Measurements from ENCODE around the gene CAMTA1. TPM values are rescaled to one million over a fixed set of nuclear protein-coding genes. Genes with fewer than 3 reads are reported as not detected.
"Not testable (repeated sequence)": the region's sequence is repeated elsewhere in the genome, so short reads cannot be mapped to it uniquely, and the experiment has no call there.

The CAMTA1 gene
- total and polyA plus RNA-seq, 4 donors, result 78.7 to 438 (median 173) TPM

- Histone ChIP-seq H3K27ac (ENCODE audit: low read depth in 1 of 2, low read length in 2 of 2) (no peak overlapping the region), H3K9me3 (ENCODE audit: control insufficient read depth, low read length) (no peaks in the 10 kb centered on the region), H3K27me3 (ENCODE audit: control insufficient read depth in 1 of 2, insufficient read depth in 2 of 2, low read length in 1 of 2) (no peaks in the 10 kb centered on the region), H3K4me3 (ENCODE audit: low read length in 2 of 2) (no peak overlapping the region), H3K4me1 (ENCODE audit: control insufficient read depth in 1 of 2, insufficient read depth in 2 of 2, low read length in 2 of 2) (no peaks in the 10 kb centered on the region), H3K36me3 (ENCODE audit: control insufficient read depth in 1 of 2, insufficient read depth in 2 of 2, low read length in 1 of 2) (no peaks in the 10 kb centered on the region)
- ATAC-seq (ENCODE audit: low FRiP score) (no peak), DNase-seq (peak; percentile 20 to 59)
- intact Hi-C loops (cut with DNase I), result no loop called here
- 92 to 93% methylated on average over 18 of the region's 18 CpGs for WGBS, 2 donors
Measured at GRCh38 chr1:7406641-7407543, 621.6 kb downstream of the CAMTA1 start.

GRCh38 chr1:7407544-7407895 lies 622.3 kb downstream of the CAMTA1 start:
- no peak for DNase-seq
- Histone ChIP-seq H3K9me3 (ENCODE audit: control insufficient read depth, low read length) (no peaks in the 10 kb centered on the region), H3K4me1 (ENCODE audit: control insufficient read depth in 1 of 2, insufficient read depth in 2 of 2, low read length in 2 of 2) (no peaks in the 10 kb centered on the region)

GRCh38 chr1:7407980-7408770 lies 622.9 kb downstream of the CAMTA1 start:
- ATAC-seq (ENCODE audit: low FRiP score) (no peak), DNase-seq (peak; percentile 34 to 55)
- Histone ChIP-seq H3K36me3 (ENCODE audit: control insufficient read depth in 1 of 2, insufficient read depth in 2 of 2, low read length in 1 of 2) (no peaks in the 10 kb centered on the region), H3K27ac (ENCODE audit: low read depth in 1 of 2, low read length in 2 of 2) (no peak overlapping the region), H3K9me3 (ENCODE audit: control insufficient read depth, low read length) (no peaks in the 10 kb centered on the region), H3K4me1 (ENCODE audit: control insufficient read depth in 1 of 2, insufficient read depth in 2 of 2, low read length in 2 of 2) (no peaks in the 10 kb centered on the region), H3K27me3 (ENCODE audit: control insufficient read depth in 1 of 2, insufficient read depth in 2 of 2, low read length in 1 of 2) (no peaks in the 10 kb centered on the region), H3K4me3 (ENCODE audit: low read length in 2 of 2) (no peak overlapping the region)
- intact Hi-C loops (cut with DNase I), result no loop called here
- 89% methylated on average over 23 of the region's 23 CpGs for WGBS, 2 donors

More at GRCh38 chr1:7407544-7407895, 622.3 kb downstream of the CAMTA1 start:
- H3K36me3 ChIP-seq (ENCODE audit: control insufficient read depth in 1 of 2, insufficient read depth in 2 of 2, low read length in 1 of 2), result no peaks in the 10 kb centered on the region
- H3K4me3 ChIP-seq (ENCODE audit: low read length in 2 of 2), result no peak overlapping the region
- H3K27ac ChIP-seq (ENCODE audit: low read depth in 1 of 2, low read length in 2 of 2), result no peak overlapping the region
- WGBS, 2 donors, result 91 to 94% methylated on average over 7 of the region's 7 CpGs
- H3K27me3 ChIP-seq (ENCODE audit: control insufficient read depth in 1 of 2, insufficient read depth in 2 of 2, low read length in 1 of 2), result no peaks in the 10 kb centered on the region
- ATAC-seq (ENCODE audit: low FRiP score), result no peak
- intact Hi-C loops (cut with DNase I), result no loop called here

GRCh38 chr1:7408771-7409150 lies 623.5 kb downstream of the CAMTA1 start:
- DNase-seq (peak in 1 of 2 donors; percentile 59), ATAC-seq (ENCODE audit: low FRiP score) (no peak)
- Histone ChIP-seq H3K4me1 (ENCODE audit: control insufficient read depth in 1 of 2, insufficient read depth in 2 of 2, low read length in 2 of 2) (no peaks in the 10 kb centered on the region), H3K36me3 (ENCODE audit: control insufficient read depth in 1 of 2, insufficient read depth in 2 of 2, low read length in 1 of 2) (no peaks in the 10 kb centered on the region), H3K4me3 (ENCODE audit: low read length in 2 of 2) (no peak overlapping the region), H3K9me3 (ENCODE audit: control insufficient read depth, low read length) (no peaks in the 10 kb centered on the region), H3K27ac (ENCODE audit: low read depth in 1 of 2, low read length in 2 of 2) (no peak overlapping the region), H3K27me3 (ENCODE audit: control insufficient read depth in 1 of 2, insufficient read depth in 2 of 2, low read length in 1 of 2) (no peaks in the 10 kb centered on the region)
- intact Hi-C loops (cut with DNase I), result no loop called here
- 92 to 93% methylated on average over 5 of the region's 5 CpGs for WGBS, 2 donors

- no peaks in the 10 kb centered on the region for H3K4me1 ChIP-seq (ENCODE audit: control insufficient read depth in 1 of 2, insufficient read depth in 2 of 2, low read length in 2 of 2)
- no peak overlapping the region for H3K4me3 ChIP-seq (ENCODE audit: low read length in 2 of 2)
- no peaks in the 10 kb centered on the region for H3K36me3 ChIP-seq (ENCODE audit: control insufficient read depth in 1 of 2, insufficient read depth in 2 of 2, low read length in 1 of 2)
- ATAC-seq (ENCODE audit: low FRiP score), result no peak
- DNase-seq, result peak; percentile 23
- intact Hi-C loops (cut with DNase I), result no loop called here
- 89 to 92% methylated on average over 8 of the region's 8 CpGs for WGBS, 2 donors
- H3K9me3 ChIP-seq (ENCODE audit: control insufficient read depth, low read length), result no peaks in the 10 kb centered on the region
- H3K27me3 ChIP-seq (ENCODE audit: control insufficient read depth in 1 of 2, insufficient read depth in 2 of 2, low read length in 1 of 2), result no peaks in the 10 kb centered on the region
- no peak overlapping the region for H3K27ac ChIP-seq (ENCODE audit: low read depth in 1 of 2, low read length in 2 of 2)
Measured at GRCh38 chr1:7409278-7409677, 624.0 kb downstream of the CAMTA1 start.

GRCh38 chr1:7410156-7410555 lies 624.9 kb downstream of the CAMTA1 start:
- no peak for ATAC-seq (ENCODE audit: low FRiP score)
- intact Hi-C loops (cut with DNase I), result no loop called here
- Histone ChIP-seq H3K27me3 (ENCODE audit: control insufficient read depth in 1 of 2, insufficient read depth in 2 of 2, low read length in 1 of 2) (no peaks in the 10 kb centered on the region), H3K4me1 (ENCODE audit: control insufficient read depth in 1 of 2, insufficient read depth in 2 of 2, low read length in 2 of 2) (no peaks in the 10 kb centered on the region), H3K4me3 (ENCODE audit: low read length in 2 of 2) (no peak overlapping the region), H3K36me3 (ENCODE audit: control insufficient read depth in 1 of 2, insufficient read depth in 2 of 2, low read length in 1 of 2) (no peaks in the 10 kb centered on the region), H3K27ac (ENCODE audit: low read depth in 1 of 2, low read length in 2 of 2) (no peak overlapping the region), H3K9me3 (ENCODE audit: control insufficient read depth, low read length) (no peaks in the 10 kb centered on the region)
- WGBS, 2 donors, result 75 to 84% methylated on average over 10 of the region's 10 CpGs
- peak; percentile 28 to 55 for DNase-seq

GRCh38 chr1:7417618-7418017 lies 632.4 kb downstream of the CAMTA1 start:
- H3K4me1 ChIP-seq (ENCODE audit: control insufficient read depth in 1 of 2, insufficient read depth in 2 of 2, low read length in 2 of 2); ATAC-seq (ENCODE audit: low FRiP score); H3K27me3 ChIP-seq (ENCODE audit: control insufficient read depth in 1 of 2, insufficient read depth in 2 of 2, low read length in 1 of 2); H3K27ac ChIP-seq (ENCODE audit: low read depth in 1 of 2, low read length in 2 of 2); H3K4me3 ChIP-seq (ENCODE audit: low read length in 2 of 2); H3K9me3 ChIP-seq (ENCODE audit: control insufficient read depth, low read length); intact Hi-C loops (cut with DNase I); H3K36me3 ChIP-seq (ENCODE audit: control insufficient read depth in 1 of 2, insufficient read depth in 2 of 2, low read length in 1 of 2): not testable (repeated sequence)
- 80 to 88% methylated on average over 12 of the region's 12 CpGs for WGBS, 2 donors
- DNase-seq, result peak in 1 of 2 donors; percentile 15

GRCh38 chr1:7418442-7419080 lies 633.3 kb downstream of the CAMTA1 start:
- ATAC-seq (ENCODE audit: low FRiP score) (no peak), DNase-seq (peak; percentile 21 to 24)
- Histone ChIP-seq H3K27ac (ENCODE audit: low read depth in 1 of 2, low read length in 2 of 2) (no peak overlapping the region), H3K27me3 (ENCODE audit: control insufficient read depth in 1 of 2, insufficient read depth in 2 of 2, low read length in 1 of 2) (no peaks in the 10 kb centered on the region), H3K4me3 (ENCODE audit: low read length in 2 of 2) (no peak overlapping the region), H3K36me3 (ENCODE audit: control insufficient read depth in 1 of 2, insufficient read depth in 2 of 2, low read length in 1 of 2) (no peaks in the 10 kb centered on the region), H3K9me3 (ENCODE audit: control insufficient read depth, low read length) (peaks cover 2% of the 10 kb centered on the region), H3K4me1 (ENCODE audit: control insufficient read depth in 1 of 2, insufficient read depth in 2 of 2, low read length in 2 of 2) (no peaks in the 10 kb centered on the region)
- intact Hi-C loops (cut with DNase I), result no loop called here
- WGBS, 2 donors, result 78 to 87% methylated on average over 10 to 11 of the region's 11 CpGs
